K562 (cell line): ENCODE results near the gene SCYL2.

Experiments
- HMG20A ChIP-seq: fragments of 450-650 bp; formaldehyde crosslinking; conservative IDR thresholded peaks from 2 replicates; pipeline ENCODE4 v1.4.0; 2020; ENCODE audit warnings: mild to moderate bottlenecking, mixed read lengths
- JUNB ChIP-seq: fragments of 450-650 bp; formaldehyde crosslinking; conservative IDR thresholded peaks from 2 replicates; pipeline ENCODE4 v1.4.0; 2020; ENCODE audit warnings: mild to moderate bottlenecking
- NCOR1 ChIP-seq: fragments of 450-650 bp; IDR thresholded peaks from 2 replicates; pipeline ENCODE4 v1.6.1; 2016; ENCODE audit warnings: mild to moderate bottlenecking, moderate library complexity
- POLR2A ChIP-seq: fragments of 450-650 bp; conservative IDR thresholded peaks from 2 replicates; pipeline ENCODE4 v1.6.1; 2016
- RAD21 ChIP-seq, 2 experiments: fragments of 250-450 bp in 1 of 2; fragments of 450-650 bp in 1 of 2; sonication (Bioruptor Pico) in 1 of 2; formaldehyde crosslinking in 1 of 2; IDR thresholded peaks in 1 of 2; conservative IDR thresholded peaks in 1 of 2; 2 replicates each; pipeline versions ENCODE4 v1.4.0 to v1.8.0; 2020 to 2022; ENCODE audit warnings: mild to moderate bottlenecking in 2 of 2, moderate library complexity in 1 of 2
- SIN3A ChIP-seq, 2 experiments: fragments of 150-350 bp in 1 of 2; IDR thresholded peaks; 2 replicates each; pipeline ENCODE4 v1.6.1; 2011 to 2016; ENCODE audit warnings: borderline replicate concordance in 2 of 2, low read depth in 2 of 2, low read length in 2 of 2, mild to moderate bottlenecking in 2 of 2, moderate library complexity in 2 of 2; ENCODE audit not compliant: control insufficient read depth in 1 of 2
- SMC3 ChIP-seq: conservative IDR thresholded peaks from 2 replicates; pipeline ENCODE4 v1.6.1; 2011; ENCODE audit warnings: low read depth, low read length, improper control_type of control experiment; ENCODE audit not compliant: insufficient read depth
- STAG1 ChIP-seq: sonication (generic); formaldehyde crosslinking; IDR thresholded peaks from 2 replicates; pipeline ENCODE4 v1.5.0; 2020; ENCODE audit warnings: missing genetic modification reagents, borderline replicate concordance
- TEAD4 ChIP-seq, 2 experiments: sonication (generic) in 1 of 2; formaldehyde crosslinking in 1 of 2; IDR thresholded peaks; 2 replicates each; pipeline versions ENCODE4 v1.6.1 to v1.8.0; 2012 to 2022; ENCODE audit warnings: borderline replicate concordance in 1 of 2, inconsistent platforms in 1 of 2, low read length in 1 of 2, mild to moderate bottlenecking in 1 of 2, missing genetic modification reagents in 1 of 2
- ZNF79 ChIP-seq: fragments of 250-450 bp; sonication (Bioruptor Pico); IDR thresholded peaks from 2 replicates; pipeline ENCODE4 v1.4.0; 2020; ENCODE audit warnings: low read depth, mild to moderate bottlenecking, moderate library complexity
- TF ChIP-seq, protein P1 (sequence below): sonication (generic); formaldehyde crosslinking; IDR thresholded peaks from 2 replicates; pipeline ENCODE4 v1.4.0; 2020; ENCODE audit warnings: mild to moderate bottlenecking, missing genetic modification reagents
- TF ChIP-seq, protein P2 (sequence below), 2 experiments: fragments of 450-650 bp in 1 of 2; IDR thresholded peaks; 2 replicates each; pipeline ENCODE4 v1.6.1; 2011 to 2017; ENCODE audit warnings: low read depth in 2 of 2, antibody characterized with exemption in 1 of 2, borderline replicate concordance in 1 of 2, low read length in 1 of 2, mild to moderate bottlenecking in 1 of 2, mixed read lengths in 1 of 2; ENCODE audit not compliant: control insufficient read depth in 1 of 2

DNA sequence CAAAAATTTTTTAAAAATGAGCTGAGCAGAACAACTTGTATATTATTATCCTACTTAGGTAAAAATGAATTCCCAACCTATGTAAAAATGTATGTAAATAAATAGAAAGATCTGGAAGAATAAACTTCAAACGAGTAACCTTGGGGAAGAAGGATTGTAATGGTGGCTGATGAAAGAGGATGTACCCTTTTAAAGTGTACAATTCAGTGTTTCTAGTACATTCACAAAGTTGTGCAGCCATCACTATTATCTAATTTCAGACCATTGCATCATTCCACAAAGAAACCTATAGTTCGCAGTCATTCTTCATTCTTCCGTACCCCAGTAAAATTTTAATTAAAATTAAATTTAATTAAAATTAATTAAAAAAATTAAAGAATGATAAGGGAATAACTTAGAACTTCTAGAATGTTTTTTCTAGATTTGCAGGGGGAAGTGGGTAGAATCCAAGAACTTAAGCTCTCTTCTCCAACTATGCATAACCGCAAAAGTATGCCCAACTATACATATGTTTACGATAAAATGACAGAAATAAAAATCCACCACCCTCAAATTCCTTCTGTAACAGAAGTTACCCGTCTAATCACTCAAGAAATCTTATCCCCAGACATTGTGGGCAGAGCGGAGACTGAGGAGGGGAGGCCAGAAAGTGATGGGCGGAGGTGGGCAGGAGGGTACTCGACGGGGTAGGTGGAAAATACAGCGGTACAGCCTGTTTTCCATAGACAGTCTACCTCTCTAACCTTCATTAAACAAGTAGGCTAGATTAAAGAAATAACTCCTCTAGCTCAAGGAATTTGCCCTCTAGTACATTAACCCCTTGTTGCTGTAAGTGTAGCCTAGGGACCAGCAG, 1.0 kb upstream of the SCYL2 start:
- TF ChIP-seq NCOR1 (no peak), JUNB (no peak), ZNF79 (CRISPR knock-in tag) (no peak), RAD21 (CRISPR knock-in tag; conservative IDR thresholded peaks at IDR 0.05 in 1 of 2, IDR thresholded peaks at IDR 0.05 in 1 of 2) (no peak), SMC3 (no peak), TEAD4 (IDR thresholded peaks at IDR 0.05; ENCODE audit: low read length) (no peak), TEAD4 (CRISPR knock-in tag; IDR thresholded peaks at IDR 0.05; ENCODE audit: borderline replicate concordance) (no peak), POLR2A (no peak), STAG1 (no peak), HMG20A (CRISPR knock-in tag) (no peak), SIN3A (IDR thresholded peaks at IDR 0.05; ENCODE audit: borderline replicate concordance in 2 of 2, control insufficient read depth in 1 of 2, low read depth in 2 of 2, low read length in 2 of 2) (no peak)
- TF ChIP-seq, protein P1, sequence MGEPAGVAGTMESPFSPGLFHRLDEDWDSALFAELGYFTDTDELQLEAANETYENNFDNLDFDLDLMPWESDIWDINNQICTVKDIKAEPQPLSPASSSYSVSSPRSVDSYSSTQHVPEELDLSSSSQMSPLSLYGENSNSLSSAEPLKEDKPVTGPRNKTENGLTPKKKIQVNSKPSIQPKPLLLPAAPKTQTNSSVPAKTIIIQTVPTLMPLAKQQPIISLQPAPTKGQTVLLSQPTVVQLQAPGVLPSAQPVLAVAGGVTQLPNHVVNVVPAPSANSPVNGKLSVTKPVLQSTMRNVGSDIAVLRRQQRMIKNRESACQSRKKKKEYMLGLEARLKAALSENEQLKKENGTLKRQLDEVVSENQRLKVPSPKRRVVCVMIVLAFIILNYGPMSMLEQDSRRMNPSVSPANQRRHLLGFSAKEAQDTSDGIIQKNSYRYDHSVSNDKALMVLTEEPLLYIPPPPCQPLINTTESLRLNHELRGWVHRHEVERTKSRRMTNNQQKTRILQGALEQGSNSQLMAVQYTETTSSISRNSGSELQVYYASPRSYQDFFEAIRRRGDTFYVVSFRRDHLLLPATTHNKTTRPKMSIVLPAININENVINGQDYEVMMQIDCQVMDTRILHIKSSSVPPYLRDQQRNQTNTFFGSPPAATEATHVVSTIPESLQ: no peak
- TF ChIP-seq, protein P2, sequence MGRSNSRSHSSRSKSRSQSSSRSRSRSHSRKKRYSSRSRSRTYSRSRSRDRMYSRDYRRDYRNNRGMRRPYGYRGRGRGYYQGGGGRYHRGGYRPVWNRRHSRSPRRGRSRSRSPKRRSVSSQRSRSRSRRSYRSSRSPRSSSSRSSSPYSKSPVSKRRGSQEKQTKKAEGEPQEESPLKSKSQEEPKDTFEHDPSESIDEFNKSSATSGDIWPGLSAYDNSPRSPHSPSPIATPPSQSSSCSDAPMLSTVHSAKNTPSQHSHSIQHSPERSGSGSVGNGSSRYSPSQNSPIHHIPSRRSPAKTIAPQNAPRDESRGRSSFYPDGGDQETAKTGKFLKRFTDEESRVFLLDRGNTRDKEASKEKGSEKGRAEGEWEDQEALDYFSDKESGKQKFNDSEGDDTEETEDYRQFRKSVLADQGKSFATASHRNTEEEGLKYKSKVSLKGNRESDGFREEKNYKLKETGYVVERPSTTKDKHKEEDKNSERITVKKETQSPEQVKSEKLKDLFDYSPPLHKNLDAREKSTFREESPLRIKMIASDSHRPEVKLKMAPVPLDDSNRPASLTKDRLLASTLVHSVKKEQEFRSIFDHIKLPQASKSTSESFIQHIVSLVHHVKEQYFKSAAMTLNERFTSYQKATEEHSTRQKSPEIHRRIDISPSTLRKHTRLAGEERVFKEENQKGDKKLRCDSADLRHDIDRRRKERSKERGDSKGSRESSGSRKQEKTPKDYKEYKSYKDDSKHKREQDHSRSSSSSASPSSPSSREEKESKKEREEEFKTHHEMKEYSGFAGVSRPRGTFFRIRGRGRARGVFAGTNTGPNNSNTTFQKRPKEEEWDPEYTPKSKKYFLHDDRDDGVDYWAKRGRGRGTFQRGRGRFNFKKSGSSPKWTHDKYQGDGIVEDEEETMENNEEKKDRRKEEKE (IDR thresholded peaks at IDR 0.05; ENCODE audit: borderline replicate concordance in 1 of 2, control insufficient read depth in 1 of 2, low read depth in 2 of 2, low read length in 1 of 2): no peak
